ENCODE data around the gene ALDH1A3.

GRCh38 chr15:100842756-100843730, 36.6 kb upstream of the ALDH1A3 start:
- TF ChIP-seq CTCF (IDR thresholded peaks at IDR 0.05 in 2 of 3, conservative IDR thresholded peaks at IDR 0.05 in 1 of 3; ENCODE audit: borderline replicate concordance in 1 of 3, insufficient read depth in 1 of 3, low read depth in 2 of 3, low read length in 2 of 3) (no peak), RAD21 (IDR thresholded peaks at IDR 0.05; ENCODE audit: low read depth) (no peak), POLR2A (IDR thresholded peaks at IDR 0.05; ENCODE audit: borderline replicate concordance, extremely low read depth, insufficient read depth, insufficient read length) (no peak)

All from HCT116 (cell line).